Measurements from ENCODE around the gene STRIP1. TPM values are rescaled to one million over a fixed set of nuclear protein-coding genes. Genes with fewer than 3 reads are reported as not detected.

The STRIP1 gene
- total RNA-seq, 2 donors from 2014 or later = 64.9 to 66.1 TPM

GRCh38 chr1:110091381-110091780 lies 57.0 kb downstream of the STRIP1 start:
- H3K9me3 ChIP-seq (ENCODE audit: control insufficient read depth, low read length) = no peaks in the 10 kb centered on the region
- no peak for DNase-seq
- H3K4me3 ChIP-seq (ENCODE audit: low read length) = no peak overlapping the region
- Mint-ChIP-seq H3K27ac (no peak overlapping the region), H3K4me3 (no peak overlapping the region), H3K4me1 (peaks cover 9% of the 10 kb centered on the region), H3K9me3 (no peaks in the 10 kb centered on the region), H3K27me3 (ENCODE audit: insufficient read depth) (peaks cover 63% of the 10 kb centered on the region), H3K36me3 (ENCODE audit: low read depth) (no peaks in the 10 kb centered on the region)
- peaks cover 64% of the 10 kb centered on the region for H3K27me3 ChIP-seq (ENCODE audit: control insufficient read depth, insufficient read depth, low read length, poor library complexity, severe bottlenecking)
- no peaks in the 10 kb centered on the region for H3K36me3 ChIP-seq (ENCODE audit: control insufficient read depth, insufficient read depth, low read length)
- peaks cover 4% of the 10 kb centered on the region for H3K4me1 ChIP-seq (ENCODE audit: control insufficient read depth, insufficient read depth, low read length)
- H3K27ac ChIP-seq (ENCODE audit: low read depth, low read length) = no peak overlapping the region
- WGBS, 2 experiments (ENCODE audit: insufficient coverage in 1 of 2, insufficient read length in 1 of 2) = 85% methylated on average over 2 of the region's 2 CpGs; no CpG with 5 or more reads in 1 of the 2 experiments
- no peak for TF ChIP-seq CTCF (conservative IDR thresholded peaks at IDR 0.05)
- H3K9ac ChIP-seq (ENCODE audit: extremely low read depth, low read length, poor library complexity, severe bottlenecking) = no peak overlapping the region

- Histone ChIP-seq H3K9ac (ENCODE audit: extremely low read depth, low read length, poor library complexity, severe bottlenecking) (no peak overlapping the region), H3K4me3 (ENCODE audit: low read length) (no peak overlapping the region), H3K36me3 (ENCODE audit: control insufficient read depth, insufficient read depth, low read length) (no peaks in the 10 kb centered on the region), H3K4me1 (ENCODE audit: control insufficient read depth, insufficient read depth, low read length) (peaks cover 4% of the 10 kb centered on the region), H3K9me3 (ENCODE audit: control insufficient read depth, low read length) (no peaks in the 10 kb centered on the region), H3K27me3 (ENCODE audit: control insufficient read depth, insufficient read depth, low read length, poor library complexity, severe bottlenecking) (peaks cover 60% of the 10 kb centered on the region), H3K27ac (ENCODE audit: low read depth, low read length) (no peak overlapping the region)
- H3K4me1 Mint-ChIP-seq = peaks cover 9% of the 10 kb centered on the region
- H3K27ac Mint-ChIP-seq = no peak overlapping the region
- no peak overlapping the region for H3K4me3 Mint-ChIP-seq
- 82 to 87% methylated on average over 3 of the region's 3 CpGs for WGBS, 2 experiments (ENCODE audit: insufficient coverage in 1 of 2, insufficient read length in 1 of 2)
- H3K9me3 Mint-ChIP-seq = no peaks in the 10 kb centered on the region
- no peak for TF ChIP-seq CTCF (conservative IDR thresholded peaks at IDR 0.05)
- peaks cover 59% of the 10 kb centered on the region for H3K27me3 Mint-ChIP-seq (ENCODE audit: insufficient read depth)
- no peaks in the 10 kb centered on the region for H3K36me3 Mint-ChIP-seq (ENCODE audit: low read depth)
- DNase-seq = no peak
Measured at GRCh38 chr1:110091791-110092190, 57.4 kb downstream of the STRIP1 start.

- peaks cover 9% of the 10 kb centered on the region for H3K4me1 Mint-ChIP-seq
- H3K27me3 Mint-ChIP-seq (ENCODE audit: insufficient read depth) = peaks cover 47% of the 10 kb centered on the region
- WGBS, 2 experiments (ENCODE audit: insufficient coverage in 1 of 2, insufficient read length in 1 of 2) = 90 to 100% methylated on average over 1 to 2 of the region's 2 CpGs
- H3K4me3 Mint-ChIP-seq = no peak overlapping the region
- peaks cover 48% of the 10 kb centered on the region for H3K27me3 ChIP-seq (ENCODE audit: control insufficient read depth, insufficient read depth, low read length, poor library complexity, severe bottlenecking)
- no peak overlapping the region for H3K9ac ChIP-seq (ENCODE audit: extremely low read depth, low read length, poor library complexity, severe bottlenecking)
- H3K4me1 ChIP-seq (ENCODE audit: control insufficient read depth, insufficient read depth, low read length) = peaks cover 4% of the 10 kb centered on the region
- no peaks in the 10 kb centered on the region for H3K9me3 ChIP-seq (ENCODE audit: control insufficient read depth, low read length)
- no peaks in the 10 kb centered on the region for H3K36me3 Mint-ChIP-seq (ENCODE audit: low read depth)
- DNase-seq = no peak
- no peak overlapping the region for H3K4me3 ChIP-seq (ENCODE audit: low read length)
- no peaks in the 10 kb centered on the region for H3K36me3 ChIP-seq (ENCODE audit: control insufficient read depth, insufficient read depth, low read length)
- no peaks in the 10 kb centered on the region for H3K9me3 Mint-ChIP-seq
- H3K27ac Mint-ChIP-seq = no peak overlapping the region
- no peak for TF ChIP-seq CTCF (conservative IDR thresholded peaks at IDR 0.05)
- no peak overlapping the region for H3K27ac ChIP-seq (ENCODE audit: low read depth, low read length)
Measured at GRCh38 chr1:110092991-110093390, 58.6 kb downstream of the STRIP1 start.

Measured in endodermal cell (in vitro differentiated cells).